Progenitor cell of endocrine pancreas (in vitro differentiated cells): ENCODE measurements around the gene GRM4. TPM values are rescaled to one million over a fixed set of nuclear protein-coding genes. Genes with fewer than 3 reads are reported as not detected.

Source experiments
- DNase-seq: peaks from one replicate; pipeline ENCODE4 v3.0.0; 2021; ENCODE audit warnings: low spot score; ENCODE audit not compliant: unreplicated experiment
- H3K27ac Mint-ChIP-seq: 2 replicates; pipeline ENCODE4 v1.8.0; 2021; ENCODE audit warnings: mild to moderate bottlenecking, moderate library complexity, mixed read lengths
- H3K27me3 Mint-ChIP-seq: 2 replicates; pipeline ENCODE4 v1.8.0; 2021; ENCODE audit warnings: mixed read lengths
- H3K36me3 Mint-ChIP-seq: 2 replicates; pipeline ENCODE4 v1.8.0; 2022; ENCODE audit warnings: mixed read lengths; ENCODE audit not compliant: insufficient read depth
- H3K4me1 Mint-ChIP-seq: 2 replicates; pipeline ENCODE4 v1.8.0; 2021; ENCODE audit warnings: low read depth, mixed read lengths
- H3K4me3 Mint-ChIP-seq: 2 replicates; pipeline ENCODE4 v1.8.0; 2021; ENCODE audit warnings: low read depth, mild to moderate bottlenecking, moderate library complexity, mixed read lengths
- H3K9me3 Mint-ChIP-seq: 2 replicates; pipeline ENCODE4 v1.8.0; 2021; ENCODE audit warnings: low read depth, mixed read lengths
- total RNA-seq: library from RNA; stranded (reverse); gene quantifications from 2 replicates; pipeline ENCODE4 v1.2.1, GENCODE V29; 2021
- TF ChIP-seq, protein P1 (sequence below): fragments of 200-600 bp; sonication (generic); IDR thresholded peaks from one replicate; pipeline ENCODE4 v1.5.0; 2021; ENCODE audit warnings: antibody characterized with exemption, mild to moderate bottlenecking; ENCODE audit not compliant: unreplicated experiment

GRM4 gene
- total RNA-seq, 1 donor from 2014 or later: 0.38 TPM

DNA sequence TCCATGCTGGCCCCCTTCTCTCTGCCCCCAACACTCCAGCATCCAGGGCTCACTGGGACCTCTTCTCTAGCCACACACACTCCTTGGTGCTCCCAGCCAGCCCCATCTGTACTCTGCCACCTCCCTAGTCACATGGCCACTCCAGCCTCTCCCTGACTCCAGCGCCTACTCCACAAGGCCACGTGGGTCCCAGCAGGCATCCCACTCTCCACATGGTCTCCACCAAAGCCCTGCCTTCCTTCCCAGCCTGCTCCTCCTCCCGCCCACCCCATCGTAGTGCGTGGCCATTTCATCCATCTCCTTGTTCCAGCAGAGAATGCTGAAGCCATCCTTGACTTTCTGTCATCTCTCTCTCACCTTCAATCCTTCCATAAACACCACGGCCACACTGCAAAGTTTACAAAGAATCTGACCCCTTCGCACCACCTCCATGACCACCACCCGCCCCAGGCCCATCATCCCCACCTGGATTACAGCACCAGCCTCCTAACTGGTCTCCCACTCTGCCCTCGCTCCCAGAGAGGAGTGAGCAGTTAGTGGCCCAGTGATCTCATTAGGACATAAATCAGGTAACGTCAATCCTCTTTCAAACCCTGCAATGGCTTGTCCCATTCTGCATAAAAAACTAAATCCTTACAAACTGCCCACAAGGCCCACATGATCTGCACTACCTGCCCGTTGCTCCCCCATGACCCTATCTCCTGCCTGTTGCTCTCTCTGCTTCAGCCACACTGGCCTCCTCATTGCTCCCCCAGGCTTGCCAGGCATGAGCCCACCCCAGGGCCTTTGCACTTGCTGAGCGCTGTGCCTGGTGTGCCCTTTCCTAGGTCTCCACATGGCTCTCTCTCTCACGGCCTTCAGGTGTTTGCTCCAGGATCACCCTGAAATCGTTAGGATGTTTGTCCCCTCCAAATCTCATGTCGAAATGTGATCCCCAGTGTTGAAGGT, 96.2 kb downstream of the GRM4 start:
- Mint-ChIP-seq H3K36me3 (no peaks in the 10 kb centered on the region), H3K27me3 (peaks cover 45% of the 10 kb centered on the region), H3K9me3 (no peaks in the 10 kb centered on the region), H3K27ac (no peak overlapping the region), H3K4me3 (no peak overlapping the region), H3K4me1 (peaks cover 1% of the 10 kb centered on the region)
- TF ChIP-seq, protein P1, sequence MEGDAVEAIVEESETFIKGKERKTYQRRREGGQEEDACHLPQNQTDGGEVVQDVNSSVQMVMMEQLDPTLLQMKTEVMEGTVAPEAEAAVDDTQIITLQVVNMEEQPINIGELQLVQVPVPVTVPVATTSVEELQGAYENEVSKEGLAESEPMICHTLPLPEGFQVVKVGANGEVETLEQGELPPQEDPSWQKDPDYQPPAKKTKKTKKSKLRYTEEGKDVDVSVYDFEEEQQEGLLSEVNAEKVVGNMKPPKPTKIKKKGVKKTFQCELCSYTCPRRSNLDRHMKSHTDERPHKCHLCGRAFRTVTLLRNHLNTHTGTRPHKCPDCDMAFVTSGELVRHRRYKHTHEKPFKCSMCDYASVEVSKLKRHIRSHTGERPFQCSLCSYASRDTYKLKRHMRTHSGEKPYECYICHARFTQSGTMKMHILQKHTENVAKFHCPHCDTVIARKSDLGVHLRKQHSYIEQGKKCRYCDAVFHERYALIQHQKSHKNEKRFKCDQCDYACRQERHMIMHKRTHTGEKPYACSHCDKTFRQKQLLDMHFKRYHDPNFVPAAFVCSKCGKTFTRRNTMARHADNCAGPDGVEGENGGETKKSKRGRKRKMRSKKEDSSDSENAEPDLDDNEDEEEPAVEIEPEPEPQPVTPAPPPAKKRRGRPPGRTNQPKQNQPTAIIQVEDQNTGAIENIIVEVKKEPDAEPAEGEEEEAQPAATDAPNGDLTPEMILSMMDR: no peak
- no peak for DNase-seq

DNA sequence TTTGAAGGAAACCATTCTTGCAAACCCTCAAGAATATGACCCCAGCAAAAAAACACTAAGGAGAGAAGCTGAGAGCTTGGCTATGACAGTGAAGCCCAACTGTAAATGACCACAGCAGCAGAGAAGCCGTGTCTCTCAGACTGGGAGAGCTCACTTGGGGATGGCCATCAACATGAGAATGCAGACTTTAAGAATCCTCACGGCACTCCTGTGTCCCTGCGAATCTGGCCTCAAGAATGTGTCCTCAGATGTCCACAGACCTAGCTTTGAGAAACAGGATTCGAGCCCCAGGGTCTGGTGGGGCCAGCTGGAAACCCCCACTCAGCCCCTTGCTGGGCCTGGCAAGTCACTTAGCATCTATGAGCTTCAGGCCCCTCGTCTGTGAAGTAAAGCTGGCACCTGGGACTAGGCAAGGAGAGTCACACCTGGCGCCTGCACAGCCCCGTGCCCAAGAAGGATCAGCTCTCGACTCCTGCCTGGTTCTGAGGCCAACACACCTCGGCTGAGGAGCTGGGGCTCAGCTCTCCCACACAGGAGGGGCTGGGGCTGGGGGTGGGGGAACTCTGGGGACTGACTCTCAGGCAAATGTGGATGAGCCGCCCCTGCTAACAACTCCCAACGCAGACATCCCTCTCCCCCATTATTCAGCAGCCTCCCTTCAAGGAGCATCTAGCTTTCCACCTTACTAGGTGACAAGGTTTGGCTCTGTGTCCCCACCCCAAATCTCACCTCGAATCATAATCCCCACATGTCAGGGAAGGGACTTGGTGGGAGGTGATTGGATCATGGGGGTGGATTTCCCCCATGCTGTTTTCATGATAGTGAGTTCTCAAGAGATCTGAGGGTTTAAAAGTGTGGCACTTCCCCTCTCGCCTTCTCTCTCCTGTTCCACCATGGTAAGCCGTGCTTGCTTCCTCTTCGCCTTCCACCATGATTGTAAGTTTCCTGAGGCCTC, 97.7 kb downstream of the GRM4 start:
- Mint-ChIP-seq H3K27me3 (peaks cover 45% of the 10 kb centered on the region), H3K4me1 (no peaks in the 10 kb centered on the region), H3K4me3 (no peak overlapping the region), H3K27ac (no peak overlapping the region), H3K9me3 (no peaks in the 10 kb centered on the region), H3K36me3 (no peaks in the 10 kb centered on the region)
- DNase-seq: no peak
- TF ChIP-seq, protein P1: no peak

- H3K27ac Mint-ChIP-seq: no peak overlapping the region
- no peaks in the 10 kb centered on the region for H3K9me3 Mint-ChIP-seq
- TF ChIP-seq, protein P1: no peak
- H3K4me3 Mint-ChIP-seq: no peak overlapping the region
- H3K4me1 Mint-ChIP-seq: no peaks in the 10 kb centered on the region
- DNase-seq: no peak
- H3K36me3 Mint-ChIP-seq: no peaks in the 10 kb centered on the region
- peaks cover 37% of the 10 kb centered on the region for H3K27me3 Mint-ChIP-seq
Observed at GRCh38 chr6:34046617-34047016, 99.3 kb downstream of the GRM4 start.

DNA sequence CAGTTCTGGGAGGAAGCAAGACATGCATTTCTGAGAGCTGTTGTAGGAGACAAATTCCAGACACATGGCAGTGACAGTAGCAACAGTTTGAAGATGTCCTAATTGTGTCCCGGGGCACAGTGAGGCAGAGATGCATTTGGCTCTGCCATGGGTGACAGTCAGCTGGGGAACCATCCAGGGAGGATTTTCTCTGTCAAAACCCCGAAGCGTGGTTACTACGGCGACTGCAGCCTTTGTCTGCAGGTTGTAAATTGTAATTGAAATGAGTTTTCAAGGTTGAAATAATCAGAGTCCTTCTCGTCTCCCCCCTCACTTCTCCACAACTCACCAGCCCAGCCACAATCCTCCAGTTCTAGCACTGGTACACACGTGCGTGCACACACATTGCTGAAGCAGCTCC, 100.1 kb downstream of the GRM4 start:
- Mint-ChIP-seq H3K36me3 (no peaks in the 10 kb centered on the region), H3K9me3 (no peaks in the 10 kb centered on the region), H3K27ac (no peak overlapping the region), H3K4me3 (no peak overlapping the region), H3K27me3 (peaks cover 37% of the 10 kb centered on the region), H3K4me1 (no peaks in the 10 kb centered on the region)
- TF ChIP-seq, protein P1: no peak
- DNase-seq: no peak

DNA sequence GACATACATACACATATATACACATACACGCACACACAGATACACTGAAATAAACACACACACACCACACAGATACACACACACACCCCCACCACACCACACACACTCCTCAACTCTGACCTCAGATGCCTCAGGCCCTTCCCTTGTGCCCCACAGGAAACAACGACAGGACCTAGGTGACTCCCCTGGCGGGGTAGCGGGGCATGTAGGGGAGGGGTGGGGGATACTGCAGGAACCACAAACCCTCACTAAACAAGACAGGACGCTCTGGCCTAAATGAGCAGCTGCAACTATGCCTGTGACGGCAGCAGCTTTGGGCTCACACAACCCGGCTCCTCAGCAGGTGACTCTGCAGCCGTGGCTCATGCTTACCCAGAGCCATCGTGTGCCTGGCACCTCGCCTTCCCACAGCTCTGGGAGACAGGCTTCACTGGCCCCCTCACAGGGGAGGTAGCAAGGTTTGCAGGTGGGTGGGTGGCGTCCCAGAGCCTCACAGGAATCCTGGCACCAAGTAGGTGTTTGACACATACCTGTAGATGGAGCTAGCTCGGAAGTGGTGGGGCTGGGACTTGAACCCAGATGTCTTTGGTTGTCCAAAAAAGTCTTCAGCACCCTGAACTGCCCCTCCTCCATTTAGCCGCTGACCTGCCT, 100.8 kb downstream of the GRM4 start:
- Mint-ChIP-seq H3K27ac (no peak overlapping the region), H3K4me3 (no peak overlapping the region), H3K27me3 (peaks cover 33% of the 10 kb centered on the region), H3K4me1 (no peaks in the 10 kb centered on the region), H3K36me3 (no peaks in the 10 kb centered on the region), H3K9me3 (no peaks in the 10 kb centered on the region)
- TF ChIP-seq, protein P1: no peak
- DNase-seq: no peak
